Posterior cingulate gyrus (tissue), 11 donors: ENCODE data around the gene ATP9A.
"Not testable (repeated sequence)": the region's sequence is repeated elsewhere in the genome, so short reads cannot be mapped to it uniquely, and the experiment has no call there.

Source experiments
- DNase-seq, 10 donors: peaks; one replicate each; pipeline versions ENCODE4 v3.0.0 to v3.0.0-alpha.2; 2020 to 2021; ENCODE audit warnings: mixed read lengths in 3 of 10
- intact Hi-C: fragments of 100-400 bp; cut with DNase I; formaldehyde crosslinking; loops from one replicate; pipeline ENCODE4 v1.15.1; 2023

The ATP9A gene

GRCh38 chr20:51570739-51571459 is 197.3 kb downstream of the ATP9A start:
- intact Hi-C loops, result no loop called here
- peak in 1 of 10 donors; percentile 16 for DNase-seq

- peak in 5 of 10 donors; percentile 25 to 81 (median 37) for DNase-seq
- intact Hi-C loops, result no loop called here
Observed at GRCh38 chr20:51569815-51570738, 198.1 kb downstream of the ATP9A start.

- DNase-seq, intact Hi-C loops: not testable (repeated sequence)
Observed at GRCh38 chr20:51568533-51568932, 199.7 kb downstream of the ATP9A start.

- intact Hi-C loops, result no loop called here
- DNase-seq, result no peak
Observed at GRCh38 chr20:51567622-51568021, 200.6 kb downstream of the ATP9A start.

- DNase-seq, result no peak
- intact Hi-C loops, result no loop called here
Observed at GRCh38 chr20:51566594-51566993, 201.6 kb downstream of the ATP9A start.

GRCh38 chr20:51565298-51566144 is 202.7 kb downstream of the ATP9A start:
- intact Hi-C loops, result no loop called here
- no peak for DNase-seq

GRCh38 chr20:51563486-51564332 is 204.5 kb downstream of the ATP9A start:
- intact Hi-C loops, result no loop called here
- no peak for DNase-seq

- DNase-seq, result no peak
- intact Hi-C loops, result no loop called here
Observed at GRCh38 chr20:51563174-51563485, 205.1 kb downstream of the ATP9A start.

- peak; percentile 25 to 91 (median 56) for DNase-seq
- intact Hi-C loops, result no loop called here
Observed at GRCh38 chr20:51562332-51563173, 205.6 kb downstream of the ATP9A start.

GRCh38 chr20:51562027-51562331 is 206.2 kb downstream of the ATP9A start:
- intact Hi-C loops, result no loop called here
- no peak for DNase-seq

- peak in 1 of 10 donors; percentile 18 for DNase-seq
- intact Hi-C loops, result no loop called here
Observed at GRCh38 chr20:51560550-51561307, 207.5 kb downstream of the ATP9A start.

- DNase-seq, result no peak
- intact Hi-C loops, result no loop called here
Observed at GRCh38 chr20:51560042-51560441, 208.1 kb downstream of the ATP9A start.

- intact Hi-C loops, result no loop called here
- peak in 1 of 10 donors; percentile 60 for DNase-seq
Observed at GRCh38 chr20:51554538-51555165, 213.5 kb downstream of the ATP9A start.

- intact Hi-C loops, result no loop called here
- DNase-seq, result peak in 1 of 10 donors; percentile 2
Observed at GRCh38 chr20:51553897-51554486, 214.2 kb downstream of the ATP9A start.

GRCh38 chr20:51551186-51551585 is 217.0 kb downstream of the ATP9A start:
- intact Hi-C loops, result no loop called here
- DNase-seq, result no peak

GRCh38 chr20:51549474-51549873 is 218.7 kb downstream of the ATP9A start:
- no peak for DNase-seq
- intact Hi-C loops, result no loop called here

GRCh38 chr20:51547951-51548350 is 220.2 kb downstream of the ATP9A start:
- no peak for DNase-seq
- intact Hi-C loops, result no loop called here
